Urinary bladder (tissue), 2 donors: ENCODE data around the gene CMKLR1. TPM values are rescaled to one million over a fixed set of nuclear protein-coding genes. Genes with fewer than 3 reads are reported as not detected.

Experiments used
- polyA plus RNA-seq: library from polyadenylated mRNA; stranded (reverse); fragments of 200-250 nt; gene quantifications from one replicate; pipeline ENCODE4 v1.2.3, GENCODE V29; 2013
- total RNA-seq: library from RNA; depleted of rRNA; stranded (reverse); fragments of >200 nt; gene quantifications from one replicate; pipeline ENCODE4 v1.2.3, GENCODE V29; 2014
- donor health status: healthy.

CMKLR1 gene
- total and polyA plus RNA-seq, 2 donors = 6.4 to 17.6 TPM

Other genes starting within 250 kb of the CMKLR1 start
- gene WSCD2, start 210.0 kb downstream of the CMKLR1 start, total RNA-seq = 6.5 TPM
- 2.3 TPM for gene WSCD2, start 210.0 kb downstream of the CMKLR1 start, polyA plus RNA-seq
- 3.3 TPM for gene FICD, start 176.0 kb upstream of the CMKLR1 start, total RNA-seq
- gene FICD, start 176.0 kb upstream of the CMKLR1 start, polyA plus RNA-seq = 3.6 TPM
- 60.9 TPM for gene SART3, start 221.9 kb upstream of the CMKLR1 start, total RNA-seq
- gene SART3, start 221.9 kb upstream of the CMKLR1 start, polyA plus RNA-seq = 29.3 TPM
- gene ISCU, start 223.3 kb upstream of the CMKLR1 start, total RNA-seq = 91.3 TPM
- 210 TPM for gene ISCU, start 223.3 kb upstream of the CMKLR1 start, polyA plus RNA-seq